K562 treated with DMSO at 1 percent for 12 hours (cell line): Measurements from ENCODE around the gene ZNF841. TPM values are rescaled to one million over a fixed set of nuclear protein-coding genes. Genes with fewer than 3 reads are reported as not detected.

Experiments
- total RNA-seq: library from RNA; unstranded; fragments of 300-600 nt; gene quantifications from 2 replicates; pipeline ENCODE4 v1.2.3, GENCODE V29; 2022; ENCODE audit not compliant: insufficient read depth

ZNF841 gene
- 4.0 and 5.8 TPM in 2 replicates for total RNA-seq

GRCh38 chr19:52095172-52096014 is at the start of gene ZNF841:
TSS of gene ZNF841 (minus strand) at chr19:52095765. CDS start at chr19:52084801, 10,964 bp downstream.

GRCh38 chr19:52139252-52140031 is 43.9 kb upstream of the ZNF841 start, which contains the start of gene ZNF616:
TSS of gene ZNF616 (minus strand) at chr19:52139938. CDS start at chr19:52130512, 9,426 bp downstream.

GRCh38 chr19:52048555-52049501 is 46.7 kb downstream of the ZNF841 start, which contains the start of gene ZNF432:
TSS of gene ZNF432 (minus strand) at chr19:52048838. CDS start at chr19:52046868, 1,970 bp downstream.

GRCh38 chr19:52028027-52028779 is 67.4 kb downstream of the ZNF841 start, which contains the start of gene ZNF614:
TSS of gene ZNF614 (minus strand) at chr19:52028379. CDS start at chr19:52025745, 2,634 bp downstream.

Other genes starting within 250 kb of the ZNF841 start
- gene ZNF577, start 207.8 kb downstream of the ZNF841 start, total RNA-seq = 1.2 and 11.2 TPM in 2 replicates
- gene ZNF649, start 190.7 kb downstream of the ZNF841 start, total RNA-seq = 0.97 and 2.1 TPM in 2 replicates
- 0.86 and 6.6 TPM in 2 replicates for gene ZNF613, start 168.3 kb downstream of the ZNF841 start, total RNA-seq
- 0.82 and 2.3 TPM in 2 replicates for gene ZNF350, start 108.9 kb downstream of the ZNF841 start, total RNA-seq
- gene ZNF615, start 87.6 kb downstream of the ZNF841 start, total RNA-seq = 0.63 and 1.6 TPM in 2 replicates
- gene ZNF614, start 67.4 kb downstream of the ZNF841 start, total RNA-seq = 1.1 and 4.0 TPM in 2 replicates
- 4.7 and 6.6 TPM in 2 replicates for gene ZNF432, start 46.9 kb downstream of the ZNF841 start, total RNA-seq
- gene ZNF616, start 44.2 kb upstream of the ZNF841 start, total RNA-seq = 1.4 and 7.1 TPM in 2 replicates
- 1.9 TPM in 1 of 2 replicates, not detected in the other for gene ZNF836, start 75.9 kb upstream of the ZNF841 start, total RNA-seq
- gene PPP2R1A, start 94.3 kb upstream of the ZNF841 start, total RNA-seq = 131 and 138 TPM in 2 replicates
- gene ZNF766, start 173.8 kb upstream of the ZNF841 start, total RNA-seq = 2.6 and 6.9 TPM in 2 replicates
- 2.8 and 3.2 TPM in 2 replicates for gene ZNF480, start 201.4 kb upstream of the ZNF841 start, total RNA-seq
- not detected in 2 replicates for gene ZNF610, start 240.5 kb upstream of the ZNF841 start, total RNA-seq